ENCODE measurements around the gene TOLLIP. TPM values are rescaled to one million over a fixed set of nuclear protein-coding genes. Genes with fewer than 3 reads are reported as not detected.

Gene TOLLIP
- total and polyA plus RNA-seq, 2 of the 8 experiments (the other 6 are each of a cell fraction or from before 2014, with no cell fraction given): 23.7 to 34.7 TPM

- FAIRE-seq (no peak), DNase-seq (ENCODE audit: low read depth in 1 of 2, low spot score in 2 of 2) (no peak)
- WGBS, 2 experiments (ENCODE audit: extremely low coverage in 1 of 2, insufficient coverage in 1 of 2, insufficient read length in 1 of 2, insufficient replicate concordance in 2 of 2, low coverage in 1 of 2, low lambda C conversion rate in 2 of 2, missing lambda C conversion rate in 1 of 2): 91% methylated on average over 17 of the region's 25 CpGs; no CpG with 5 or more reads in 1 of the 2 experiments
- no peaks in the 10 kb centered on the region for H3K23me2 ChIP-seq (ENCODE audit: low read depth, low read length)
- H2AK5ac ChIP-seq (ENCODE audit: low read depth, low read length): no peak overlapping the region
- H3K14ac ChIP-seq (ENCODE audit: insufficient read length): no peak overlapping the region
- H2BK15ac ChIP-seq (ENCODE audit: low read length): no peak overlapping the region
- H2BK120ac ChIP-seq (replicated peaks; ENCODE audit: low read depth, low read length): no peak overlapping the region
- POLR2A ChIA-PET (ENCODE audit: partially characterized antibody): no interaction called here
- H2BK5ac ChIP-seq (ENCODE audit: low read depth, low read length): no peak overlapping the region
- H3K4me1 ChIP-seq (replicated peaks in 1 of 4; ENCODE audit: control insufficient read depth in 3 of 4, insufficient read depth in 4 of 4, low read length in 3 of 4): no peaks in the 10 kb centered on the region; a peak in 1 of 7 replicates
- H3K36me3 ChIP-seq (ENCODE audit: control insufficient read depth in 2 of 4, insufficient read depth in 4 of 4, low read length in 3 of 4): peaks cover 0 to 6% (median 0%) of the 10 kb centered on the region in 4 experiments; a peak in 2 of 8 replicates
- no peak overlapping the region for H4K5ac ChIP-seq (ENCODE audit: insufficient read length, low read depth, low read length)
- H3K27ac ChIP-seq (ENCODE audit: low read depth, low read length): no peak overlapping the region; the same call in 1 of the 2 replicates
- CTCF ChIA-PET (ENCODE audit: partially characterized antibody): interaction anchor here (0.6 kb wide), 1 partner anchor 579 kb away, joined by 3 read pairs; no protein-coding TSS in a partner anchor
- H4K20me1 ChIP-seq (replicated peaks in 1 of 2; ENCODE audit: control insufficient read depth in 1 of 2, insufficient read depth in 2 of 2, low read length in 2 of 2): peaks cover 11 to 28% of the 10 kb centered on the region in 2 experiments
- no peak overlapping the region for H3K23ac ChIP-seq (ENCODE audit: insufficient read length)
- peaks cover 13% of the 10 kb centered on the region for H3K79me1 ChIP-seq (ENCODE audit: low read depth, low read length)
- no peaks in the 10 kb centered on the region for H3K27me3 ChIP-seq (replicated peaks in 1 of 4; ENCODE audit: control insufficient read depth in 3 of 4, extremely low read depth in 1 of 4, insufficient read depth in 3 of 4, low read length in 3 of 4)
- no peak overlapping the region for H2BK20ac ChIP-seq (ENCODE audit: low read length)
- peaks cover 3 to 47% of the 10 kb centered on the region in 2 experiments; a peak in 3 of 4 replicates for H3K79me2 ChIP-seq (ENCODE audit: control insufficient read depth in 1 of 2, insufficient read depth in 2 of 2, low read length in 2 of 2)
- H4K91ac ChIP-seq (replicated peaks; ENCODE audit: insufficient read length, low read length): no peak overlapping the region
- H3K18ac ChIP-seq (ENCODE audit: extremely low read depth, low read length): no peak overlapping the region
- H4K8ac ChIP-seq (ENCODE audit: extremely low read depth, insufficient read depth, low read length): no peak overlapping the region
- H3K9me3 ChIP-seq (ENCODE audit: insufficient read depth in 2 of 2, low read depth in 1 of 2, low read length in 1 of 2): peaks cover 0 to 5% of the 10 kb centered on the region in 2 experiments; a peak in 1 of 4 replicates
- no peak overlapping the region for H3K4ac ChIP-seq (replicated peaks; ENCODE audit: insufficient read length, low read depth, low read length)
- no peak overlapping the region for H3K4me2 ChIP-seq (ENCODE audit: insufficient read depth in 1 of 2, low read depth in 2 of 2, low read length in 2 of 2)
- H2AFZ ChIP-seq (ENCODE audit: low read length): no peak overlapping the region
- H2BK12ac ChIP-seq (ENCODE audit: low read depth, low read length): no peak overlapping the region
- H3K56ac ChIP-seq (replicated peaks; ENCODE audit: insufficient read length, low read depth, low read length): no peak overlapping the region
- H3K4me3 ChIP-seq (ENCODE audit: extremely low read depth in 1 of 4, insufficient read depth in 2 of 4, low read depth in 3 of 4, low read length in 4 of 4): no peak overlapping the region
- H3K9ac ChIP-seq (replicated peaks in 1 of 4; ENCODE audit: extremely low read depth in 1 of 4, low read depth in 3 of 4, low read length in 3 of 4): no peak overlapping the region
- TF ChIP-seq ZNF274 (IDR thresholded peaks at IDR 0.05; ENCODE audit: borderline replicate concordance, extremely low read depth, low read length) (no peak), USF2 (IDR thresholded peaks at IDR 0.05; ENCODE audit: low read length) (no peak), EZH2 (IDR thresholded peaks at IDR 0.05; ENCODE audit: low read depth, low read length, severe bottlenecking) (no peak), SAP30 (IDR thresholded peaks at IDR 0.05; ENCODE audit: insufficient read depth, insufficient replicate concordance, low read length) (no peak), NANOG (IDR thresholded peaks at IDR 0.05; ENCODE audit: insufficient read depth, low read depth, low read length, poor library complexity, severe bottlenecking) (no peak), YY1 (IDR thresholded peaks at IDR 0.05; ENCODE audit: low read depth, low read length) (no peak), GTF2F1 (IDR thresholded peaks at IDR 0.05; ENCODE audit: borderline replicate concordance, low read depth, low read length) (no peak), TAF1 (IDR thresholded peaks at IDR 0.05; ENCODE audit: low read depth, low read length) (no peak), CBX5 (IDR thresholded peaks at IDR 0.05; ENCODE audit: low read depth, low read length) (no peak), CREB1 (IDR thresholded peaks at IDR 0.05) (no peak)
- TF ChIP-seq, protein P1, sequence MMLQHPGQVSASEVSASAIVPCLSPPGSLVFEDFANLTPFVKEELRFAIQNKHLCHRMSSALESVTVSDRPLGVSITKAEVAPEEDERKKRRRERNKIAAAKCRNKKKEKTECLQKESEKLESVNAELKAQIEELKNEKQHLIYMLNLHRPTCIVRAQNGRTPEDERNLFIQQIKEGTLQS (IDR thresholded peaks at IDR 0.05; ENCODE audit: insufficient read depth, low read depth, low read length): no peak
Observed at GRCh38 chr11:1297011-1297575, 12.3 kb downstream of the TOLLIP start.
